H1 (cell line): ENCODE measurements around the gene IL3. TPM values are rescaled to one million over a fixed set of nuclear protein-coding genes. Genes with fewer than 3 reads are reported as not detected.

Experiments
- BACH1 ChIP-seq: IDR thresholded peaks from 2 replicates; pipeline ENCODE4 v1.6.1; 2012; ENCODE audit warnings: low read length, improper control_type of control experiment
- BCL11A ChIP-seq, 2 experiments: IDR thresholded peaks; one replicate each; pipeline ENCODE4 v1.6.1; 2011; ENCODE audit warnings: low read depth in 2 of 2, low read length in 2 of 2, mild to moderate bottlenecking in 2 of 2
- EP300 ChIP-seq, 2 experiments: IDR thresholded peaks; 1 replicate in 1 of 2; 2 replicates in 1 of 2; pipeline ENCODE4 v1.6.1; 2011 to 2012; ENCODE audit warnings: low read depth in 2 of 2, low read length in 2 of 2, mild to moderate bottlenecking in 2 of 2, borderline replicate concordance in 1 of 2, inconsistent platforms in 1 of 2, moderate library complexity in 1 of 2
- MAFK ChIP-seq: IDR thresholded peaks from 2 replicates; pipeline ENCODE4 v1.6.1; 2012; ENCODE audit warnings: low read depth, mild to moderate bottlenecking, improper control_type of control experiment, low read length
- POLR2A ChIP-seq, 2 experiments: IDR thresholded peaks; 1 replicate in 1 of 2; 2 replicates in 1 of 2; pipeline ENCODE4 v1.6.1; 2011; ENCODE audit warnings: low read depth in 2 of 2, low read length in 2 of 2, mild to moderate bottlenecking in 2 of 2; ENCODE audit errors: control extremely low read depth in 1 of 2
- SIX5 ChIP-seq: IDR thresholded peaks from 2 replicates; pipeline ENCODE4 v1.6.1; 2011; ENCODE audit warnings: mild to moderate bottlenecking, low read depth, low read length
- polyA plus RNA-seq, 7 experiments: library from polyadenylated mRNA; depleted of rRNA in 3 of 7; stranded (reverse) in 5 of 7; unstranded in 2 of 7; fragments of >200 nt in 5 of 7; fragments of 200-250 nt in 2 of 7; gene quantifications; 1 replicate in 5 of 7; 2 replicates in 1 of 7; 4 replicates in 1 of 7; pipeline versions ENCODE4 v1.2.1 to v1.2.3, GENCODE V29; 2011 to 2013; ENCODE audit warnings: missing spikeins in 2 of 7, mixed read lengths in 2 of 7
- total RNA-seq: library from RNA; stranded (reverse); fragmentation: NEBNext Ultra II Directional; extraction: Animal tissue kit (Norgen Biotek cat#: 25700); gene quantifications from 2 replicates; pipeline ENCODE4 v1.2.1, GENCODE V29; 2021

IL3 gene
- total and polyA plus RNA-seq, 2 of the 8 experiments (the other 6 are each of a cell fraction or from before 2014, with no cell fraction given): not detected

DNA sequence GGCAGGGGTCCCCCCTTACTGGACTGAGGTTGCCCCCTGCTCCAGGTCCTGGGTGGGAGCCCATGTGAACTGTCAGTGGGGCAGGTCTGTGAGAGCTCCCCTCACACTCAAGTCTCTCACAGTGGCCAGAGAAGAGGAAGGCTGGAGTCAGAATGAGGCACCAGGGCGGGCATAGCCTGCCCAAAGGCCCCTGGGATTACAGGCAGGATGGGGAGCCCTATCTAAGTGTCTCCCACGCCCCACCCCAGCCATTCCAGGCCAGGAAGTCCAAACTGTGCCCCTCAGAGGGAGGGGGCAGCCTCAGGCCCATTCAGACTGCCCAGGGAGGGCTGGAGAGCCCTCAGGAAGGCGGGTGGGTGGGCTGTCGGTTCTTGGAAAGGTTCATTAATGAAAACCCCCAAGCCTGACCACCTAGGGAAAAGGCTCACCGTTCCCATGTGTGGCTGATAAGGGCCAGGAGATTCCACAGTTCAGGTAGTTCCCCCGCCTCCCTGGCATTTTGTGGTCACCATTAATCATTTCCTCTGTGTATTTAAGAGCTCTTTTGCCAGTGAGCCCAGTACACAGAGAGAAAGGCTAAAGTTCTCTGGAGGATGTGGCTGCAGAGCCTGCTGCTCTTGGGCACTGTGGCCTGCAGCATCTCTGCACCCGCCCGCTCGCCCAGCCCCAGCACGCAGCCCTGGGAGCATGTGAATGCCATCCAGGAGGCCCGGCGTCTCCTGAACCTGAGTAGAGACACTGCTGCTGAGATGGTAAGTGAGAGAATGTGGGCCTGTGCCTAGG lies 13.0 kb downstream of the IL3 start, which contains the start of gene CSF2 (continued):
- TF ChIP-seq SIX5 (no peak), EP300 (IDR thresholded peaks at IDR 0.05; ENCODE audit: borderline replicate concordance in 1 of 2, low read depth in 2 of 2, low read length in 2 of 2) (no peak), BACH1 (no peak), BCL11A (IDR thresholded peaks at IDR 0.05; ENCODE audit: low read depth in 2 of 2, low read length in 2 of 2) (no peak), MAFK (no peak), POLR2A (IDR thresholded peaks at IDR 0.05; ENCODE audit: control extremely low read depth in 1 of 2, low read depth in 2 of 2, low read length in 2 of 2) (no peak)
